Skin epidermis (tissue), 12 donors: ENCODE measurements around the gene TBC1D5.
A peak's percentile ranks its signal among the peaks of the same experiment; 100 is the strongest.
"Not testable (repeated sequence)": the region's sequence is repeated elsewhere in the genome, so short reads cannot be mapped to it uniquely, and the experiment has no call there.

Source experiments
- H3K27ac ChIP-seq, 21 experiments: fragments of 200-600 bp; sonication (generic) in 11 of 21; one replicate each; pipeline ENCODE4 v1.5.0; 2020; ENCODE audit warnings: mild to moderate bottlenecking in 3 of 21, inconsistent platforms in 2 of 21, moderate library complexity in 2 of 21
- H3K4me3 ChIP-seq, 7 experiments: fragments of 200-600 bp; sonication (generic) in 2 of 7; one replicate each; pipeline ENCODE4 v1.5.0; 2020; ENCODE audit warnings: inconsistent platforms in 2 of 7, mild to moderate bottlenecking in 2 of 7, moderate library complexity in 1 of 7

The TBC1D5 gene

GRCh38 chr3:17724948-17725347, 17.5 kb downstream of the TBC1D5 start:
- no peak overlapping the region for H3K4me3 ChIP-seq
- H3K27ac ChIP-seq = no peak overlapping the region

- Histone ChIP-seq H3K27ac (no peak overlapping the region), H3K4me3 (no peak overlapping the region)
Observed at GRCh38 chr3:17724122-17724521, 18.3 kb downstream of the TBC1D5 start.

GRCh38 chr3:17717411-17717810, 25.0 kb downstream of the TBC1D5 start:
- Histone ChIP-seq H3K27ac (no peak overlapping the region), H3K4me3 (no peak overlapping the region)

GRCh38 chr3:17714473-17714872, 28.0 kb downstream of the TBC1D5 start:
- H3K4me3 ChIP-seq = no peak overlapping the region
- no peak overlapping the region for H3K27ac ChIP-seq

- no peak overlapping the region for H3K4me3 ChIP-seq
- H3K27ac ChIP-seq = no peak overlapping the region
Observed at GRCh38 chr3:17709236-17709810, 33.1 kb downstream of the TBC1D5 start.

- Histone ChIP-seq H3K4me3 (no peak overlapping the region), H3K27ac (no peak overlapping the region)
Observed at GRCh38 chr3:17707813-17708543, 34.5 kb downstream of the TBC1D5 start.

GRCh38 chr3:17705991-17706390, 36.4 kb downstream of the TBC1D5 start:
- not testable (repeated sequence) for H3K27ac ChIP-seq, H3K4me3 ChIP-seq

GRCh38 chr3:17699815-17700214, 42.6 kb downstream of the TBC1D5 start:
- not testable (repeated sequence) for H3K4me3 ChIP-seq, H3K27ac ChIP-seq

- H3K27ac ChIP-seq, H3K4me3 ChIP-seq: not testable (repeated sequence)
Observed at GRCh38 chr3:17695665-17696064, 46.8 kb downstream of the TBC1D5 start.

GRCh38 chr3:17693670-17693999, 48.8 kb downstream of the TBC1D5 start:
- not testable (repeated sequence) for H3K4me3 ChIP-seq, H3K27ac ChIP-seq

GRCh38 chr3:17692846-17693669, 49.4 kb downstream of the TBC1D5 start:
- not testable (repeated sequence) for H3K27ac ChIP-seq, H3K4me3 ChIP-seq

- Histone ChIP-seq H3K4me3 (no peak overlapping the region), H3K27ac (no peak overlapping the region)
Observed at GRCh38 chr3:17687566-17687965, 54.9 kb downstream of the TBC1D5 start.

- no peak overlapping the region for H3K27ac ChIP-seq
Observed at GRCh38 chr3:17686613-17687012, 55.8 kb downstream of the TBC1D5 start.

GRCh38 chr3:17683542-17684207, 58.8 kb downstream of the TBC1D5 start:
- Histone ChIP-seq H3K27ac (no peak overlapping the region), H3K4me3 (no peak overlapping the region)

More at GRCh38 chr3:17686613-17687012, 55.8 kb downstream of the TBC1D5 start:
- H3K4me3 ChIP-seq = no peak overlapping the region

- H3K27ac ChIP-seq = no peak overlapping the region
- H3K4me3 ChIP-seq = no peak overlapping the region
Observed at GRCh38 chr3:17680530-17680929, 61.9 kb downstream of the TBC1D5 start.

- H3K27ac ChIP-seq = no peak overlapping the region
- no peak overlapping the region for H3K4me3 ChIP-seq
Observed at GRCh38 chr3:17678116-17678741, 64.2 kb downstream of the TBC1D5 start.

GRCh38 chr3:17674082-17674686, 68.2 kb downstream of the TBC1D5 start:
- Histone ChIP-seq H3K4me3 (no peak overlapping the region), H3K27ac (no peak overlapping the region)

- Histone ChIP-seq H3K27ac (peak overlapping the region in 1 of 21 experiments; percentile 14), H3K4me3 (no peak overlapping the region)
Observed at GRCh38 chr3:17672506-17672905, 69.9 kb downstream of the TBC1D5 start.

- no peak overlapping the region for H3K4me3 ChIP-seq
- H3K27ac ChIP-seq = no peak overlapping the region
Observed at GRCh38 chr3:17670749-17671148, 71.7 kb downstream of the TBC1D5 start.

- Histone ChIP-seq H3K27ac (no peak overlapping the region), H3K4me3 (no peak overlapping the region)
Observed at GRCh38 chr3:17664923-17665322, 77.5 kb downstream of the TBC1D5 start.
